Activated T-cell treated with anti-CD3 and anti-CD28 coated beads, Interleukin-2, amount 50 U/mL, for 4 hours (primary cell): ENCODE measurements around the gene FOXG1. TPM values are rescaled to one million over a fixed set of nuclear protein-coding genes. Genes with fewer than 3 reads are reported as not detected.

Experiments used
- ATAC-seq, 2 donors: fragments of 200-7000 bp; cut with Tn5 transposase; one replicate each; pipeline ENCODE4 v1.10.0; 2021
- DNase-seq: peaks from one replicate; pipeline ENCODE4 v3.0.0-alpha.2; 2020
- H3K27me3 Mint-ChIP-seq: one replicate; pipeline ENCODE4 v1.8.0; 2021; ENCODE audit warnings: low read depth, mixed read lengths
- H3K36me3 Mint-ChIP-seq: one replicate; pipeline ENCODE4 v1.8.0; 2022; ENCODE audit warnings: mixed read lengths; ENCODE audit not compliant: insufficient read depth
- H3K4me1 Mint-ChIP-seq: one replicate; pipeline ENCODE4 v1.8.0; 2021; ENCODE audit warnings: low read depth, mixed read lengths
- H3K4me3 Mint-ChIP-seq: one replicate; pipeline ENCODE4 v1.8.0; 2021; ENCODE audit warnings: mild to moderate bottlenecking, moderate library complexity, mixed read lengths
- H3K9me3 Mint-ChIP-seq: one replicate; pipeline ENCODE4 v1.8.0; 2021; ENCODE audit warnings: mixed read lengths
- total RNA-seq, 3 donors: library from RNA; stranded (reverse); gene quantifications; one replicate each; pipeline ENCODE4 v1.2.1, GENCODE V29; 2021

FOXG1 gene
- not detected for total RNA-seq

DNA sequence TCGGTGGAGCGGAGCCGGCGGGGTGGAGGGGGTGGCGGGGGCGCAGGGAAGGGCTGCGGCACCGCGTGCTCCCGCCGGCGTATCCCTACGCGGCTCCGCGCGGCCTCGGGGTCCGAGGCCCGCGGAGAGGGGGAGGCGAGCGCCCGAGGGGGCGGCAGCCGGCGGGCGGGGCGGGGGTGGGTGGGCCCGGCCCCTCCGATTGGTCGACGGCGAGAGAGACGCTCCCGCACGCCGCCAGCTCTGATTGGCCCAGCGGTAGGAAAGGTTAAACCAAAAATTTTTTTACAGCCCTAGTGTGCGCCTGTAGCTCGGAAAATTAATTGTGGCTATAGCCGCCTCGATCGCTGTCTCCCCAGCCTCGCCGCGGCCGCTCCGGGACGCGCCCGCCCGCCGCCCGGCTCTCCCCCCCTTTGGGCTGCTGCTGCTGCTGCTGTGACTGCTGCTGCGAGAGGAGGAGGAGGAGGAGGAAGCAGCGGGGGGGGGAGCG, at the start of gene FOXG1:
Gene FOXG1, plus strand, starts transcription at position 319 of the 487 bp plus-strand sequence. CDS start 493 bp downstream, outside the sequence.
- H3K4me1 Mint-ChIP-seq: peaks cover 7% of the 10 kb centered on the region
- H3K4me3 Mint-ChIP-seq: peak within 1 kb of the TSS; percentile 64
- H3K9me3 Mint-ChIP-seq: no peaks in the 10 kb centered on the region
- ATAC-seq: peak in 1 of 2 donors; percentile 18
- H3K36me3 Mint-ChIP-seq: peaks cover 2% of the 10 kb centered on the region
- H3K27me3 Mint-ChIP-seq: peaks cover 63% of the 10 kb centered on the region
- no peak for DNase-seq

DNA sequence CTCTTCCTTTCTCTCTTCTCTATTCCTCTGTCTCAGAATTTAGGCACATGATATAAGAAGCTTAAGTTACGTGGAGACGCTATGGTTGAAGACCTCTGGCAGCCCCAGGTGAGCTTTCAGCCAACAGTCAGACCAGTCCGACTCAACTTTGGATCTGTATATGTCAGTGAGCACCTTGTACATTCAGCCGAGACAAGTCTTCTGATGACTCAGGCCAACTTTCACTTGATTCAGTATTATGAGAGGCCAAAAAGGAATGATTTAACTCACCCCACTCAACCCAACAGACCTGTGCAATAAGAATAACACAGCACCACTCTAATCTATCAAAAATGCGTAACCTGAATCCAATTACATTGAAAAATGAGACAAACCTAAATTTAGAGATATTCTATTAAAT, 47.5 kb upstream of the FOXG1 start:
- H3K36me3 Mint-ChIP-seq: no peaks in the 10 kb centered on the region
- no peak for DNase-seq
- peaks cover 30% of the 10 kb centered on the region for H3K9me3 Mint-ChIP-seq
- H3K4me1 Mint-ChIP-seq: no peaks in the 10 kb centered on the region
- H3K4me3 Mint-ChIP-seq: no peak overlapping the region
- H3K27me3 Mint-ChIP-seq: no peaks in the 10 kb centered on the region
- ATAC-seq: no peak

DNA sequence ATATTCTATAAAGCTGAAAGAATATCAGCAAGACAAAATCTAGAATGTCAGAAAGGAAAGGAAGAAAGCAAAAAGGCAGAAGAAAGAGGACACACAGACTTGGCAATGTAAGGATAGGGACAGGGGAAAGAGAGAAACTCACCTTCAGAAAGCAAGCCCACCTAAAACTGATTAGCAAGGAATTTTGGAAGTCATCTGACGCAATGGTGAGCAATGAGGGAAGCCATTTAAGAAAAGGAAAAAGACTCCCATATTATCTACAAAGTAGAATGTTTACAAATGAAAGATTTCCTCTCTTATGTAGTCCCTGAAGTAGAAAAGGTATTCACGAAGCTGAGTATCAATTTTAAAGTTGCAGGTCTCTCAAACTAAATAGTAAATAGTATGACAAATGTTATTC, 35.2 kb upstream of the FOXG1 start:
- Mint-ChIP-seq H3K4me3 (no peak overlapping the region), H3K9me3 (peaks cover 6% of the 10 kb centered on the region), H3K4me1 (no peaks in the 10 kb centered on the region), H3K27me3 (no peaks in the 10 kb centered on the region), H3K36me3 (no peaks in the 10 kb centered on the region)
- no peak for DNase-seq
- no peak for ATAC-seq

DNA sequence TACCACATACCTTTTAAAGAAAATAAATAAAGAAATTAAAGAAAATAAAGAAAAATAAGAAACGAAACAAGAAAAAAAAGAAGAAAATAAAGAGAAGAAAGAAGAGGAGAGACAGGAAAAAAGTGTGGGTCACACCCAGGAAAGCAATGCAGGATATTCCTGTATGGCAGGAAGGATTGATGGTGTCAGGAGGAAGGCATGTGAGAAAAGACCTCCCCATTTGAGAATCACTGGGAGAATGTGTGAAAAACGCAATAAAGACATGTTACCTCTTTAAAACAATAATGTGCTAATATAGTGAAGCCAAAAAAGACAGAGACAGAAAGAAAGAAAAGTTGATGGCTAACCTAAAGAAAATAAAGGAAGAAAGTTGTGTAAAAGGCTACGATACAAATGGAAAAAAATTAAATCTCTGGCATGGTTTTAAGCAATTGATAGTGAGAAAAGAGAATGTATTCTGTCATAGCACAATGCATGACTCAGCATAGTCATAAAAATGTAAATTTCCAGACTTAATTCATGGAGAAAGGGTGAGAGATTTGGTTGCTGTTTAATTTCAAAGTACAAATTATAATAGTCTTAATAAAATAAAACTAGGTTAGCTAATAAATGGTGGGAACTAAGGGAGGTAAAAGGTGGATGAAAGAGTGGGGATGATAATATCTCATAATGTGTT, 24.3 kb upstream of the FOXG1 start:
- H3K27me3 Mint-ChIP-seq: no peaks in the 10 kb centered on the region
- DNase-seq: no peak
- no peak overlapping the region for H3K4me3 Mint-ChIP-seq
- H3K9me3 Mint-ChIP-seq: peaks cover 18% of the 10 kb centered on the region
- H3K4me1 Mint-ChIP-seq: no peaks in the 10 kb centered on the region
- ATAC-seq: no peak
- no peaks in the 10 kb centered on the region for H3K36me3 Mint-ChIP-seq

DNA sequence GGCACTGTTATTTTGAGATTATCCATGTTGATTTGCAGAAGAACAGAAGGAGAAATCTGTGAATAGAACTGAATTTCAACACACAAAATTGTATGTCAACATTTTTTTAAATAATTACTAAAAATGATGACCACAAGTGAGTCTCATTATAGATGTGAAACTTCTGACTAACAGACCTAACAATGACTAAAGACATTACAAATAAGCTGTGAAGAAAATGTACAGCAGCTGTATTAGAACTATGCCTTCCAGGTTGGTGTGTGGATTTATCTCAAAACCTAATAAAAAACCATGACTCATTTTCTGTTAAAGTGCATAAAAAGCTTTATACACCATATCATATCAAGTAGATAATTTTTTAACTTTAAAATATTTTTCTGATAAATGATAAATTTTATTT, 22.5 kb upstream of the FOXG1 start:
- no peaks in the 10 kb centered on the region for H3K27me3 Mint-ChIP-seq
- no peaks in the 10 kb centered on the region for H3K4me1 Mint-ChIP-seq

DNA sequence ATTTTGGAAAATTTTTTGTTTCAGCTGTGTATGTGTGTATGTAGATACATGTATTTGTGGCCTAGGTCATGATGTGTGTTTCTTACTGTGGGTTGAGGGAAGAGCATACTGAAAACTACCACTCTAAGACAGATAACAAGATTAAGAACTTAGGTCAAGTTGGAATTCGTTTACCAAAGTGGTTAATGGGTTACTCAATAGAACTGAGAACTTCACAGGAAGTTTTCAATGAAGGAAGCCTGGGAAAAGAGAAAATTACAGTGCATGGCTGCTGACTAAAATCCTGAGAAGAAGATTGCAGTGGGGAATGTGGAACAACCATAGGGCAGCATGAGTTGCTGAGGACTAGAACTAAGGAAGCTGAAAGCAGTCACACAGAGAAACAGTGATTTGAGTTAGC, 21.4 kb upstream of the FOXG1 start:
- Mint-ChIP-seq H3K4me1 (no peaks in the 10 kb centered on the region), H3K36me3 (no peaks in the 10 kb centered on the region), H3K4me3 (no peak overlapping the region), H3K27me3 (no peaks in the 10 kb centered on the region), H3K9me3 (peaks cover 18% of the 10 kb centered on the region)
- ATAC-seq: no peak
- DNase-seq: no peak

More for the DNA sequence above, 22.5 kb upstream of the FOXG1 start:
- DNase-seq (no peak), ATAC-seq (no peak)
- Mint-ChIP-seq H3K4me3 (no peak overlapping the region), H3K36me3 (no peaks in the 10 kb centered on the region), H3K9me3 (peaks cover 18% of the 10 kb centered on the region)

DNA sequence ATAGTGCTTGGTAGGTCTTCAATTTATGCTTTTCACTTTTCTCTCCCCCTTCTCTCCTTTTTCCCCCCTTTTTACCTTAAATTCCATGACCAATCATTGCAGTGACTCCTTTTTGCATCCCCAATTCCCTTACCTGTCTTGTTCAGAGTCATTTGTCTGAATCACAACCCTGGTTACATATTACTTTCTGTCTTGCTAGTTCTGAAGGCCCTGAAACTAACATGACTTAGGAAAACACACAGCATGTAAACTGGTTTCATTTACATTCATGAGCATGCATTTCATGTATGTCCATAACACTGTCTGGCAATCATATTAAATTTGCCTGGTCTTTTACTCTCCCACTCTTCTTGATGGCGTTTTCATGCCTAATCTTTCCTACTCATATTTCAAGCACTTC, 20.3 kb upstream of the FOXG1 start:
- Mint-ChIP-seq H3K27me3 (no peaks in the 10 kb centered on the region), H3K4me1 (no peaks in the 10 kb centered on the region), H3K4me3 (no peak overlapping the region), H3K9me3 (peaks cover 17% of the 10 kb centered on the region), H3K36me3 (no peaks in the 10 kb centered on the region)
- DNase-seq (no peak), ATAC-seq (no peak)

DNA sequence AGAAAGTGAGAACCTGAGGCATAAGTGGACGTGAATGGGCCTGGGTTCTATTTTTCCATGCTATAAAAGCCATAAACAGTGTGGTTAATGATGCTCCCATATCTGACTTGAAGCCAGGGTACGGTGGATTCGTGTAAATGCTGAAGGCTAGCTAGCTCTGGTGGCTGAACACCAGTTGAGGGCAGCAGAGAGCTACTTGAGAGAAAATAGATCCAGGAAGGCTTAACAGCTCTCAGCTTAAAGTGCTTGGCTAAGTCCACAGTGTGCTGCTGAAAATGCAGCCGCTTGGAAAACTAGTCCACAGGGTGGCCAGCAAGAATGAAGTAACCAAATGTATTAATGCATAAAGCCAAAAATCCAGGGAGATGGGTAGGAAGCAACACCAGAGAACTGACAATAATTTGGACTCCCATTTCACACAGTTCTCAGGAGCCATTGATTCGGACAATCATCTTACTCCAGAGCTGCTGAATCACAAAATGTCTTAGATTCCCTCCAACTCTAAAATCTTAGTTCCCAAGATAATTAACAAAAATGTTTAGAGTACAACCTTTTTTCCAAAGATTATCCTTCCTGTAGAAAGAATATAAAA, 15.0 kb upstream of the FOXG1 start:
- H3K4me3 Mint-ChIP-seq: no peak overlapping the region

DNA sequence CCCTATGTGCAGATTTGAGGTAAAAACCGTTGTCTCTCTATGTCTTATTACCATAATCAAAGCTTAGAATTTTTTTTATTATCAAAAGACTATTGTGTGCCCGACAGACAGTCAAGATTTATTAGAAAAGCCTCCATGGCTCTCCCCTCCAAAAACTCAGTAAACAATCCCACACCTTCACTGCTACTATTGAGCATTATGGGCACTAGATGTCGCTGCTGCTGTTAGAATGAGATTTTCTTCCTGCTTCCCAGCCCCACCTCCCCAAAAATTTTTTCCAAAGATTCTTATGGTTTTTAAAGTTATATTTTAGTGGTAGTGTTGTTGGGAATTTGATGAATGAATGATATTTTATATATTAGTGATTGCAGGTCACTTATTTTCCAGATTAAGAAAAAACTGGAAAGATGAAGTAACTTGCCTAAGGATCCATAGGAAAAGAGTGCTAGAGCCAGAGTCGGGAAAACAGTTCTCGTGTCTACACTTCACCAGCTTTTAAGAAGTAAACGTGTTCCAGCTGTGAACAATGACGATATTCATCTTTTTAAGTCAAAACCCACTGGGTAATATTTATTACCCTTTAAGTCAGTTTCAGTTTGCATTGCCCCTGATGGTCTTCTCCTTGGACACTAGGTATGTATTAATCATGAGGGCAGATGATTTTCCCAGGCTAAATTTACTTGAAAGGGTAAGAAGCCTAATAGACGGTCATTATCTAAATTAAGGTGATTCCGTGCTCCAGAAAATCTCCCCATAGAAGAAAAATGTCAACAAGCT, 12.2 kb upstream of the FOXG1 start:
- peaks cover 42% of the 10 kb centered on the region for H3K27me3 Mint-ChIP-seq

More for the DNA sequence above, 15.0 kb upstream of the FOXG1 start:
- Mint-ChIP-seq H3K9me3 (peaks cover 9% of the 10 kb centered on the region), H3K36me3 (no peaks in the 10 kb centered on the region), H3K4me1 (no peaks in the 10 kb centered on the region), H3K27me3 (peaks cover 21% of the 10 kb centered on the region)
- DNase-seq (no peak), ATAC-seq (no peak)

DNA sequence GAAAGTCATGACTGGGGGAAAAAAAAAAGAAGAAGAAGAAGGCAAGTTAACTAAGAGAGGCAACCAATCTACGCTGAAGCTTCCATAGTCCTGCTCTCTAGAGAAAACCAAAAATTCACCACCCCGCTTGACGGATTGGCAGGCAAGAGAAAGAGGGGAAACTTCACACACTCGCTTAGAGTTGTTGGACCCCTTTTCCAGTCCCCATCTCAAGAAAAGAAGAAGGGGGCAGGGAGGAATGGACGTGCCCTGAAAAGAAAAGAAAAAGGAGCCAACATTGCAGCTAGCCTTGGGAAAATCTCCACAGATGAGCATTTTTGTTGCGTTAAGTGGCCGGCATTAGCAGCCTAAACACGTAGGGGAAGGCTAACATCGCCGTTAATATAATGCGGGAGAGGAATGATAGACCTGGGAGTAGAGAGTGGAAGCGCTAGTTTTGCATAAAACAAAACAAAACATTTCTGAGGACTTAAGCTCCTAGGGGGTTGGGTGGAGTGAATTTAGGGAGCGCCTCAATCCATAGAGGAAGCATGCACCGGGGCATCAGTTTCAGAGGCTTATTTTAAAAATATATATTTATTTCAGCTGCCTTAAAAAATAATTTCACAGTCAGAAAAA, 11.3 kb upstream of the FOXG1 start:
- DNase-seq: no peak
- Mint-ChIP-seq H3K4me3 (no peak overlapping the region), H3K36me3 (no peaks in the 10 kb centered on the region), H3K9me3 (peaks cover 7% of the 10 kb centered on the region), H3K4me1 (no peaks in the 10 kb centered on the region), H3K27me3 (peaks cover 51% of the 10 kb centered on the region)
- no peak for ATAC-seq

More for the DNA sequence above, 12.2 kb upstream of the FOXG1 start:
- DNase-seq: no peak
- Mint-ChIP-seq H3K4me3 (no peak overlapping the region), H3K36me3 (no peaks in the 10 kb centered on the region), H3K9me3 (peaks cover 3% of the 10 kb centered on the region), H3K4me1 (no peaks in the 10 kb centered on the region)
- no peak for ATAC-seq

DNA sequence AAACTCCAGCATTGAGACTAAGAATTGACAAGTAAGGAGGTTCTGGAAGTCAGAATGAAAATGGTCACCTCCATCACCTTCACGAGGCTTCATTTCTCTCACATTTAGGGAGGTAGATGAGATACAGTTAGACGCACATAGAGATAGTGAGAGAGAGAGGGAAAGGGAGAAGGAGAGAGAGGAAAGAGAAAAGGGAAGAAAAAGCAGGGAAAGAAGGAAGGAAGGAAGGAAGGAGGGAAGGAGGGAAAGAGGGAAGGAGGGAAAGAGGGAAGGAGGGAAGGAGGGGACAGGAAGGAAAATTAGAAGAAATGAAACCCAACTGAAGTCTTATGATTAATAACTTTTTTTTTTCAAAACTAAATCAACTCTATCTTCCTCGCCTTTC, 10.7 kb upstream of the FOXG1 start:
- ATAC-seq: no peak
- Mint-ChIP-seq H3K9me3 (peaks cover 7% of the 10 kb centered on the region), H3K36me3 (no peaks in the 10 kb centered on the region), H3K4me1 (no peaks in the 10 kb centered on the region), H3K4me3 (no peak overlapping the region), H3K27me3 (peaks cover 55% of the 10 kb centered on the region)
- DNase-seq: no peak

DNA sequence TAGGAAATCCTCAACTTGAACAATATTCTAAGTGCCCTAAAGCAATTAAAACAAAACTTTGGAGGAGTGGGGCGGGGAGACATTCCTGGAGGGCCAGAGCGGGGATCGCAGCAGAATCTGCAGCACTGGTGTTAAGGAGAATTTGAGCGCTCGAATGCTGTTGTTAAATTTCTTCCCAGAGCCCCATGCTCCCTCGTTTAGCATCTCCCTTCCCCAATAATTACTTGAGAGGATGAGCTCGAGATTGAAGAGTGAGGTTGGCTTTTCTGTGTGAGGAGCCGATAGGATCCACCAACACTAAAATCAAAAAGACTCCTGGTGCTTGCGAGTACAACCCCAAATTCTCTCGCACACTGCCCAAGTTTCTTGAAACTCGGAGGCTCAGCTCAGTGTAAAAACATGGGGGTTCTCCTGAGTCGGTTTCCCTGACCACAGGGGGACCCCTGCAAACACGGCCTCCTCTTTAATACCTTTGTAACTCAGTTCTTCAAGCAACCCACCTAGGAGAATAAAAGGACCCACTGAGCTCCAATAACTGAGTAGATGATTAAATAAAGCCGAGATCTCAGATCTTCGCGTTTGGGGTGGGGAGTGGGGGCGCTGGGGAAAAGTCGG, 10.2 kb upstream of the FOXG1 start:
- H3K27me3 Mint-ChIP-seq: peaks cover 60% of the 10 kb centered on the region
- DNase-seq (no peak), ATAC-seq (no peak)
- no peak overlapping the region for H3K4me3 Mint-ChIP-seq
- H3K9me3 Mint-ChIP-seq: peaks cover 7% of the 10 kb centered on the region
- no peaks in the 10 kb centered on the region for H3K4me1 Mint-ChIP-seq
- H3K36me3 Mint-ChIP-seq: no peaks in the 10 kb centered on the region

DNA sequence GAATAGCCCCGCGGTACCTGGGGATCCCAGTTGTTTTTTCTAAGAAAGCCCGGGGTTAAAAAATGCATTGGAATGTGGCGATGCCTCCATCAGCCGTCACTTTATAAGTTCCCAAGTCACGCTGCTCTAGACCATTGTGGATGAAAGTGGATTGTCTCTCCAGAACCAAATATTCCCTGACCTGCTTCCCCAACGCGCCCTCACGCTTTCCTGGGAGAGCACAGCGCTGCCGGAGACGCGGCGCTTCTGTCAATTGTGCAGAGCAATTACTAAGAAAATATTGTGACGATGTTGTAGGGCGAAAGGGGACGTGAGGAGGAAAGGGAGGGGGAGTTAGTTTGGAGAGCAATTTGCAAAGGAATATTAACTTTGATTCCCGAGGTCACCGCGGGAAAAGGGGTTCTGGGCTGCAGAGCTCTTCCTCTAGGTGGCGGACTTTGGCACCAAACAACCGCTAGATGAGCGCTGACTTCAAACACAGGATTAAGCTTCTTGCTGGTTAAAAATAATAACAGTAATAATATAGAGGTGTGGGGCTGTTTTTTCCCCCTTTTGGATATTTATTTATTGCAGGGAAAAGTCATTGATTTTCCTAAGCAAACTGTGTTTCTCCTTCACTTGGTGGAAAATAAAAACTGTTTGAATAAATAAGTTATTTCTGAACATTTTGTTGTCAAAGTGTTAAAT, 9.6 kb upstream of the FOXG1 start:
- H3K27me3 Mint-ChIP-seq: peaks cover 67% of the 10 kb centered on the region
- H3K4me1 Mint-ChIP-seq: no peaks in the 10 kb centered on the region
- H3K9me3 Mint-ChIP-seq: peaks cover 7% of the 10 kb centered on the region
- ATAC-seq: no peak
- no peaks in the 10 kb centered on the region for H3K36me3 Mint-ChIP-seq
- H3K4me3 Mint-ChIP-seq: no peak overlapping the region
- DNase-seq: no peak
